Naive B cell (primary cell): ENCODE data around the gene KAT2B. TPM values are rescaled to one million over a fixed set of nuclear protein-coding genes. Genes with fewer than 3 reads are reported as not detected.
"Not testable (repeated sequence)": the region's sequence is repeated elsewhere in the genome, so short reads cannot be mapped to it uniquely, and the experiment has no call there.

Experiments used
- ATAC-seq, 2 donors: fragments of 150-1000 bp; cut with Tn5 transposase; 2 replicates each; pipeline ENCODE4 v1.10.0; 2021; ENCODE audit warnings: low read depth in 2 of 2, mild to moderate bottlenecking in 2 of 2, moderate library complexity in 2 of 2
- DNase-seq: peaks from one replicate; pipeline ENCODE4 v3.0.0; 2022
- H3K27ac Mint-ChIP-seq, 6 donors: one replicate each; pipeline ENCODE4 v1.8.0; 2020 to 2022; ENCODE audit warnings: mild to moderate bottlenecking in 6 of 6, mixed read lengths in 6 of 6, moderate library complexity in 5 of 6, inconsistent platforms in 2 of 6
- H3K27me3 Mint-ChIP-seq, 3 donors: one replicate each; pipeline ENCODE4 v1.8.0; 2021 to 2022; ENCODE audit warnings: mixed read lengths in 3 of 3, mild to moderate bottlenecking in 1 of 3
- H3K36me3 Mint-ChIP-seq, 2 donors: one replicate each; pipeline ENCODE4 v1.8.0; 2020 to 2022; ENCODE audit warnings: mixed read lengths in 2 of 2, inconsistent platforms in 1 of 2, mild to moderate bottlenecking in 1 of 2
- H3K4me1 Mint-ChIP-seq, 3 donors: one replicate each; pipeline ENCODE4 v1.8.0; 2020 to 2022; ENCODE audit warnings: mixed read lengths in 3 of 3, inconsistent platforms in 1 of 3, mild to moderate bottlenecking in 1 of 3, moderate library complexity in 1 of 3
- H3K4me3 Mint-ChIP-seq, 8 donors: one replicate each; pipeline ENCODE4 v1.8.0; 2020 to 2022; ENCODE audit warnings: mild to moderate bottlenecking in 8 of 8, mixed read lengths in 8 of 8, moderate library complexity in 8 of 8, inconsistent platforms in 2 of 8
- H3K9me3 Mint-ChIP-seq, 7 donors: one replicate each; pipeline ENCODE4 v1.8.0; 2020 to 2022; ENCODE audit warnings: mixed read lengths in 7 of 7, mild to moderate bottlenecking in 5 of 7, inconsistent platforms in 2 of 7, moderate library complexity in 1 of 7
- polyA plus RNA-seq, 6 donors: library from polyadenylated mRNA; unstranded; fragments of 300-500 nt; fragmentation: Illumina TruSeq; gene quantifications; one replicate each; pipeline ENCODE4 v1.2.3, GENCODE V29; 2021; ENCODE audit warnings: low read depth in 6 of 6

KAT2B gene
- polyA plus RNA-seq, 6 donors from 2014 or later: 3.5 to 9.2 (median 4.9) TPM

GRCh38 chr3:20028905-20029331 lies 11.3 kb upstream of the KAT2B start:
- Mint-ChIP-seq H3K4me1 (peaks cover 3 to 6% (median 5%) of the 10 kb centered on the region in 3 donors), H3K27me3 (no peaks in the 10 kb centered on the region)

DNA sequence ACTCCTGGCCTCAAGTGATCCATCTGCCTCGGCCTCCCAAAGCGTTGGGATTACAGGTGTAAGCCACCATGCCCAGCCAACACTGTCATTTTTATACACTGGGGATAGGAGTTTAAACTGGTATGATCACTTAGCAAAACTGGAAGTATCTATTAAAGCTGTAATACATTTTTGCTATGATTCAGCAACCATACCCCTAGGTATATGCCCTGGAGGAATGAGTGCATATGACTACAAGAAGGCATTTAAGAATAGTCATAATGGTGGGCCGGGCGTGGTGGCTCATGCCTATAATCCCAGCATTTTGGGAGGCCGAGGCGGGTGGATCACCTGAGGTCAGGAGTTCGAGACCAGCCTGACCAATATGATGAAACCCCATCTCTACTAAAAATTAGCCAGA lies 8.3 kb upstream of the KAT2B start:
- not testable (repeated sequence) for H3K36me3 Mint-ChIP-seq, H3K27me3 Mint-ChIP-seq, H3K4me3 Mint-ChIP-seq, H3K27ac Mint-ChIP-seq, H3K4me1 Mint-ChIP-seq, DNase-seq, ATAC-seq, H3K9me3 Mint-ChIP-seq

More at GRCh38 chr3:20028905-20029331, 11.3 kb upstream of the KAT2B start:
- no peak overlapping the region for H3K27ac Mint-ChIP-seq
- DNase-seq: no peak
- H3K36me3 Mint-ChIP-seq: no peaks in the 10 kb centered on the region
- H3K4me3 Mint-ChIP-seq: no peak overlapping the region
- no peaks in the 10 kb centered on the region for H3K9me3 Mint-ChIP-seq
- no peak for ATAC-seq

GRCh38 chr3:20035019-20035418 lies 5.2 kb upstream of the KAT2B start:
- no peaks in the 10 kb centered on the region for H3K27me3 Mint-ChIP-seq
- ATAC-seq (no peak), DNase-seq (no peak)
- H3K27ac Mint-ChIP-seq: no peak overlapping the region
- H3K9me3 Mint-ChIP-seq: no peaks in the 10 kb centered on the region
- peaks cover 10 to 14% (median 13%) of the 10 kb centered on the region in 3 donors for H3K4me1 Mint-ChIP-seq
- H3K4me3 Mint-ChIP-seq: no peak overlapping the region
- no peaks in the 10 kb centered on the region for H3K36me3 Mint-ChIP-seq

DNA sequence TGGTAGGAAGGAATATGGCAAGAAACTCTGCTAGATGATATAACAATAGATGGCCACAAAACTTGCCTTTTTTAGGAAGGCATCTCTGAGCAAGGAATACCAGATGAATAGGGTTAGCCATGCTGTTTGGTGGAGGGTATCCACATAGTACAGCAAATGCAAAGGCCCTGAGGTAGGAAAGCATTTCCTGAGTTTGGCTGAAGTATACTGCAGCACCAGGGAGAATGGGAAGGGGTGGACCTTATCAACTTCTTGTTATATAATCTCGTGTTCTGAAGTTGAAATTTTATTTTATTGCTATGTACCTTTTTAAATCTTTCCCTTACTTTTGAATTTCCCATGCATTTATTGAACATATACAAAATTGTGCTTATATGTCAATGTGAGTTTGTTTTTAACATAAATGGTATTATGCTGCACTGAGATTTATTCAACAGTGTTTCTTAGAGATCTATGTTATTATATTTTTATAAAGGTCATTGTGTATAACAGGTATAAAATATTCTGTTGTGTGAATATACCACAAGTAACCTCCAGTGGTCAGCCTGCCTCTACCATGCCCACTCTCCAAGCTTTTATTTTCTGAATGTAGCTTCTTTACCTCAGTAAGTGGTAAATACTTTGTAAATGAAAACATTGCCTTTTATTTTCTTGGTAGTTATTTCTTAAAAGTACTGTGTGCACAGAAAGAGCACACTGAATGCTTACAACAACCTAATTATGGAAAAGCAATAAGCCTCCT lies 2.8 kb upstream of the KAT2B start:
- ATAC-seq: no peak
- H3K4me1 Mint-ChIP-seq: peaks cover 20 to 30% (median 29%) of the 10 kb centered on the region in 3 donors
- H3K27me3 Mint-ChIP-seq: no peaks in the 10 kb centered on the region
- H3K4me3 Mint-ChIP-seq: peak overlapping the region in 3 of 8 donors; percentile 52 to 91 (median 91)
- H3K27ac Mint-ChIP-seq: peak overlapping the region in 2 of 6 donors; percentile 78 to 94
- H3K36me3 Mint-ChIP-seq: no peaks in the 10 kb centered on the region
- H3K9me3 Mint-ChIP-seq: no peaks in the 10 kb centered on the region
- DNase-seq: no peak

- Mint-ChIP-seq H3K4me1 (peaks cover 34 to 44% (median 43%) of the 10 kb centered on the region in 3 donors), H3K27me3 (no peaks in the 10 kb centered on the region), H3K9me3 (no peaks in the 10 kb centered on the region), H3K4me3 (peak overlapping the region; percentile 82 to 96 (median 91)), H3K27ac (peak overlapping the region; percentile 55 to 98 (median 94)), H3K36me3 (no peaks in the 10 kb centered on the region)
- ATAC-seq: no peak
- no peak for DNase-seq
Measured at GRCh38 chr3:20038699-20039465, 1.4 kb upstream of the KAT2B start.

GRCh38 chr3:20039466-20039764 lies 831 bp upstream of the KAT2B start:
- ATAC-seq (no peak), DNase-seq (no peak)
- H3K27me3 Mint-ChIP-seq: no peaks in the 10 kb centered on the region
- no peaks in the 10 kb centered on the region for H3K36me3 Mint-ChIP-seq
- peak overlapping the region; percentile 55 to 98 (median 94) for H3K27ac Mint-ChIP-seq
- peaks cover 36 to 49% (median 48%) of the 10 kb centered on the region in 3 donors for H3K4me1 Mint-ChIP-seq
- no peaks in the 10 kb centered on the region for H3K9me3 Mint-ChIP-seq
- H3K4me3 Mint-ChIP-seq: peak overlapping the region; percentile 82 to 96 (median 91)

- no peaks in the 10 kb centered on the region for H3K9me3 Mint-ChIP-seq
- no peaks in the 10 kb centered on the region for H3K36me3 Mint-ChIP-seq
- H3K4me1 Mint-ChIP-seq: peaks cover 40 to 53% (median 51%) of the 10 kb centered on the region in 3 donors
- H3K27me3 Mint-ChIP-seq: no peaks in the 10 kb centered on the region
- DNase-seq: peak; percentile 63
- H3K27ac Mint-ChIP-seq: peak overlapping the region; percentile 92 to 98 (median 96)
- ATAC-seq: peak; percentile 24 to 27
- H3K4me3 Mint-ChIP-seq: peak overlapping the region; percentile 97 to 100 (median 98)
Measured at GRCh38 chr3:20040548-20041196, 426 bp downstream of the KAT2B start.

- DNase-seq (peak; percentile 68), ATAC-seq (peak; percentile 24 to 26)
- H3K36me3 Mint-ChIP-seq: no peaks in the 10 kb centered on the region
- H3K9me3 Mint-ChIP-seq: no peaks in the 10 kb centered on the region
- no peaks in the 10 kb centered on the region for H3K27me3 Mint-ChIP-seq
- peak overlapping the region; percentile 97 to 100 (median 98) for H3K4me3 Mint-ChIP-seq
- peaks cover 40 to 60% (median 51%) of the 10 kb centered on the region in 3 donors for H3K4me1 Mint-ChIP-seq
- H3K27ac Mint-ChIP-seq: peak overlapping the region; percentile 92 to 98 (median 96)
Measured at GRCh38 chr3:20041197-20041780, 1.0 kb downstream of the KAT2B start.

DNA sequence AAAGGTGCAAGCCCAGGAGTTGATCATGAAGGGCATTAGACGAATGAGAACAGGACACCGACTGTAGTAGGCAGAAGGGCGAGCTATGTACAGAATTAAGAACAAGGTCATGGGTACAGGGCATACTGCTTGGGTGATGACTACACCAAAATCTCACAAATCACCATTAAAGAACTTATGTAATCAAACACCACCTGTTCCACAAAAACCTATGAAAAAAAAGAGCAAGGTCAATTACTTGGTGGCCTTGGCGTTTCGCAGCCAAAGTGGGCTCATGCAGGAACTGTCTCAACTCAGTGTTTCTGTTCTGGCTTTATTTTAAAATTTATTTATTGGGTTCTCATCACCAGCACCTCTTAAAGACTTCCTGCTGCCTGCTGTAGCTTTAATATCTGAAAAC lies 2.1 kb downstream of the KAT2B start:
- ATAC-seq (no peak), DNase-seq (no peak)
- peak overlapping the region in 7 of 8 donors; percentile 97 to 100 (median 98) for H3K4me3 Mint-ChIP-seq
- no peaks in the 10 kb centered on the region for H3K36me3 Mint-ChIP-seq
- H3K9me3 Mint-ChIP-seq: no peaks in the 10 kb centered on the region
- H3K4me1 Mint-ChIP-seq: peaks cover 42 to 70% (median 53%) of the 10 kb centered on the region in 3 donors
- H3K27me3 Mint-ChIP-seq: no peaks in the 10 kb centered on the region
- H3K27ac Mint-ChIP-seq: peak overlapping the region in 5 of 6 donors; percentile 44 to 98 (median 93)

- DNase-seq: peak; percentile 53
- ATAC-seq: peak; percentile 8 to 14
- peak overlapping the region; percentile 79 to 100 (median 90) for H3K4me3 Mint-ChIP-seq
- H3K4me1 Mint-ChIP-seq: peaks cover 46 to 73% (median 58%) of the 10 kb centered on the region in 3 donors
- H3K27me3 Mint-ChIP-seq: no peaks in the 10 kb centered on the region
- peak overlapping the region; percentile 43 to 97 (median 96) for H3K27ac Mint-ChIP-seq
- no peaks in the 10 kb centered on the region for H3K9me3 Mint-ChIP-seq
- H3K36me3 Mint-ChIP-seq: no peaks in the 10 kb centered on the region
Measured at GRCh38 chr3:20043396-20043795, 3.1 kb downstream of the KAT2B start.

DNA sequence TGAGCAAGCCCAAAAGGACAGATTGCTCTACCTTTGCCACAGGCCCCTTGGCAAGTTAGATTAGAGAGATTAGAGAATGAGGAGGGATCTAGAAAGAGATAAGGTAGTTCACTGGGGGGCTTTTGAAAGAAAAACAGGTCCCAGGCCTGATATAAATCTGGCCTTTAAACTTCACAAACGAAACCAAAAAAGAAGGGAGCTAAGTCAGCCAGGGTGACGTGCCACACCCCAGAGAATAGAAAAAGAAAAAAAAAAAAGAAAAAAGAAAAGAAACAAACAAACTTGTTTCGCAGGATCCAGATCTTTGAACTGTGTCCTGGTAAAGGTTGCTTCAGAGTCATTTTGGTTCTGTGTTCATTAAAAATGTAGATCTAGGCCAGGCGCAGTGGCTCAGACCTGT lies 3.6 kb downstream of the KAT2B start:
- H3K27me3 Mint-ChIP-seq: no peaks in the 10 kb centered on the region
- no peak for ATAC-seq
- peaks cover 46 to 73% (median 58%) of the 10 kb centered on the region in 3 donors for H3K4me1 Mint-ChIP-seq
- H3K27ac Mint-ChIP-seq: peak overlapping the region; percentile 43 to 97 (median 96)
- H3K9me3 Mint-ChIP-seq: no peaks in the 10 kb centered on the region
- no peaks in the 10 kb centered on the region for H3K36me3 Mint-ChIP-seq
- H3K4me3 Mint-ChIP-seq: peak overlapping the region; percentile 79 to 100 (median 90)
- peak; percentile 33 for DNase-seq

- DNase-seq, H3K36me3 Mint-ChIP-seq, H3K9me3 Mint-ChIP-seq, ATAC-seq, H3K27me3 Mint-ChIP-seq: not testable (repeated sequence)
- peak overlapping the region in 1 of 6 donors; percentile 15 for H3K27ac Mint-ChIP-seq
- peak overlapping the region in 2 of 8 donors; percentile 25 to 55 for H3K4me3 Mint-ChIP-seq
- peaks cover 54 to 83% (median 66%) of the 10 kb centered on the region in 3 donors for H3K4me1 Mint-ChIP-seq
Measured at GRCh38 chr3:20045141-20045540, 4.9 kb downstream of the KAT2B start.

DNA sequence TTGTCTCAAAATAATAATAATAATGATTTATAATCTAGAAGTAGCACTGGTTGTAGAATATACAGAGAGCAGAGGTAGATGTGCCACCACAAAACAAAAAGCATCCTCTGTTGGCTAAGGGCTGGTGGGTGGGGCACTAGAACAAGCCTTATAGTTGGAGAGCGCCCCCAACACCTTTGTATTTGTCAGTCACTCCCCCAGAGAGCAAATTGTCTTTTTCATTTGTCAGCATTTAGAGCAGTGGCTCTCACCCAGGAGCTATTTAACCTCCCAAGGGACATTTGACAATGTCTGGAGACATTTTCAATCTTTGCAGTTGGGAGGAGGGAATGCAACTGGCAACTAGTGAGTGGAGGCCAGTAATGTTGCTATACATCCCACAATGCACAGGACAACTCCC lies 6.3 kb downstream of the KAT2B start:
- H3K4me1 Mint-ChIP-seq: peaks cover 62 to 89% (median 67%) of the 10 kb centered on the region in 3 donors
- DNase-seq (no peak), ATAC-seq (no peak)
- H3K9me3 Mint-ChIP-seq: no peaks in the 10 kb centered on the region
- peak overlapping the region in 3 of 6 donors; percentile 26 to 82 (median 33) for H3K27ac Mint-ChIP-seq
- H3K27me3 Mint-ChIP-seq: no peaks in the 10 kb centered on the region
- no peaks in the 10 kb centered on the region for H3K36me3 Mint-ChIP-seq
- peak overlapping the region in 1 of 8 donors; percentile 30 for H3K4me3 Mint-ChIP-seq
